Body of pancreas (tissue), 4 donors: ENCODE measurements around the gene CHCHD5. TPM values are rescaled to one million over a fixed set of nuclear protein-coding genes. Genes with fewer than 3 reads are reported as not detected.
"Not testable (repeated sequence)": the region's sequence is repeated elsewhere in the genome, so short reads cannot be mapped to it uniquely, and the experiment has no call there.

Experiments used
- ATAC-seq: fragments of 150-250 bp; one replicate; pipeline ENCODE4 v1.9.1; 2016
- DNase-seq, 4 donors: peaks; one replicate each; pipeline ENCODE4 v3.0.0-alpha.2; 2019
- H3K27ac ChIP-seq, 4 donors: fragments of 200-600 bp; sonication (generic); 1 replicate in 3 of 4; 2 replicates in 1 of 4; pipeline versions ENCODE4 v1.5.1 to v1.6.1; 2016 to 2019; ENCODE audit warnings: mild to moderate bottlenecking in 1 of 4, mixed read lengths in 1 of 4, moderate library complexity in 1 of 4
- H3K27me3 ChIP-seq, 2 donors: fragments of 200-600 bp; sonication (generic); one replicate each; pipeline ENCODE4 v1.6.0; 2016; ENCODE audit warnings: mild to moderate bottlenecking in 1 of 2
- H3K36me3 ChIP-seq, 2 donors: fragments of 200-600 bp; sonication (generic); replicated peaks in 1 of 2; 2 replicates each; pipeline ENCODE4 v1.5.1; 2016; ENCODE audit warnings: low read depth in 2 of 2; ENCODE audit not compliant: insufficient read depth in 1 of 2
- H3K4me1 ChIP-seq: fragments of 200-600 bp; sonication (generic); one replicate; pipeline ENCODE4 v1.6.0; 2016
- H3K4me3 ChIP-seq, 2 donors: fragments of 200-600 bp; sonication (generic); 1 replicate in 1 of 2; 2 replicates in 1 of 2; pipeline ENCODE4 v1.5.1; 2016 to 2019
- H3K9me3 ChIP-seq, 3 donors: fragments of 200-600 bp; sonication (generic); 1 replicate in 2 of 3; 2 replicates in 1 of 3; pipeline ENCODE4 v1.5.1; 2016
- POLR2A ChIP-seq, 3 donors: fragments of 450-650 bp; IDR thresholded peaks; one replicate each; pipeline ENCODE4 v1.6.1; 2016; ENCODE audit warnings: antibody characterized with exemption in 3 of 3, mild to moderate bottlenecking in 2 of 3
- WGBS, 2 donors: methylation state at CpG; one replicate each; pipeline ENCODE4 v1.1.5; 2017; 5-methylcytosine and 5-hydroxymethylcytosine counted together
- intact Hi-C: fragments of 100-400 bp; cut with DNase I; formaldehyde crosslinking; loops from one replicate; pipeline ENCODE4 v1.15.1; 2023
- total RNA-seq, 2 donors: library from RNA; depleted of rRNA; stranded (reverse); fragments of >200 nt; gene quantifications; one replicate each; pipeline ENCODE4 v1.1.0, GENCODE V29; 2016
- TF ChIP-seq, protein P1 (sequence below), 7 experiments: fragments of 450-650 bp in 4 of 7; fragments of 200-600 bp in 3 of 7; sonication (generic) in 3 of 7; IDR thresholded peaks; one replicate each; pipeline ENCODE4 v1.5.1; 2016 to 2019; ENCODE audit warnings: antibody characterized with exemption in 7 of 7

Gene CHCHD5
- total RNA-seq, 2 donors from 2014 or later: 16.8 to 23.6 TPM

DNA sequence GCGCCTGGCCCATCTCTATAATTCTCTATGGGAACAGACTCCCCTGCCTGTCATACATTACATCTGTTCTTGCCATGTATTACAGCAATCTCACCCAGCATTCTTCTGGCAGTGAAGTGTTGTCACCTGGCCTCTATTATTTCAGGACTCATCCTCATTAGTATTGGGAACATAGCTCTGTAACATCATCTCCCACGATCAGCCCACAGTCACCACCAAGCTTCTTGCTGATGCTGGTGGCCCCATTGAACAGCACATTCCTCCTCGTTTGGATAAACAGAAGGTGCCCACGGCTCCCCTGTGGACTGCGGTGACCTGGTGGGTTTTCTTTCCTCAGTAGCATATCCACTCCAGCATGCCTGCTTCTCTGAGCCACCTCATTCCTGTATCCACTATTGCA lies 21.5 kb downstream of the CHCHD5 start:
- Histone ChIP-seq H3K27me3 (no peaks in the 10 kb centered on the region), H3K27ac (no peak overlapping the region), H3K4me3 (no peak overlapping the region), H3K36me3 (no peaks in the 10 kb centered on the region), H3K4me1 (peaks cover 8% of the 10 kb centered on the region), H3K9me3 (no peaks in the 10 kb centered on the region)
- 80 to 96% methylated on average over 5 of the region's 5 CpGs for WGBS, 2 donors
- DNase-seq (no peak), ATAC-seq (no peak)
- intact Hi-C loops: no loop called here
- TF ChIP-seq, protein P1, sequence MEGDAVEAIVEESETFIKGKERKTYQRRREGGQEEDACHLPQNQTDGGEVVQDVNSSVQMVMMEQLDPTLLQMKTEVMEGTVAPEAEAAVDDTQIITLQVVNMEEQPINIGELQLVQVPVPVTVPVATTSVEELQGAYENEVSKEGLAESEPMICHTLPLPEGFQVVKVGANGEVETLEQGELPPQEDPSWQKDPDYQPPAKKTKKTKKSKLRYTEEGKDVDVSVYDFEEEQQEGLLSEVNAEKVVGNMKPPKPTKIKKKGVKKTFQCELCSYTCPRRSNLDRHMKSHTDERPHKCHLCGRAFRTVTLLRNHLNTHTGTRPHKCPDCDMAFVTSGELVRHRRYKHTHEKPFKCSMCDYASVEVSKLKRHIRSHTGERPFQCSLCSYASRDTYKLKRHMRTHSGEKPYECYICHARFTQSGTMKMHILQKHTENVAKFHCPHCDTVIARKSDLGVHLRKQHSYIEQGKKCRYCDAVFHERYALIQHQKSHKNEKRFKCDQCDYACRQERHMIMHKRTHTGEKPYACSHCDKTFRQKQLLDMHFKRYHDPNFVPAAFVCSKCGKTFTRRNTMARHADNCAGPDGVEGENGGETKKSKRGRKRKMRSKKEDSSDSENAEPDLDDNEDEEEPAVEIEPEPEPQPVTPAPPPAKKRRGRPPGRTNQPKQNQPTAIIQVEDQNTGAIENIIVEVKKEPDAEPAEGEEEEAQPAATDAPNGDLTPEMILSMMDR (IDR thresholded peaks at IDR 0.05): no peak
- no peak for TF ChIP-seq POLR2A (IDR thresholded peaks at IDR 0.05)

DNA sequence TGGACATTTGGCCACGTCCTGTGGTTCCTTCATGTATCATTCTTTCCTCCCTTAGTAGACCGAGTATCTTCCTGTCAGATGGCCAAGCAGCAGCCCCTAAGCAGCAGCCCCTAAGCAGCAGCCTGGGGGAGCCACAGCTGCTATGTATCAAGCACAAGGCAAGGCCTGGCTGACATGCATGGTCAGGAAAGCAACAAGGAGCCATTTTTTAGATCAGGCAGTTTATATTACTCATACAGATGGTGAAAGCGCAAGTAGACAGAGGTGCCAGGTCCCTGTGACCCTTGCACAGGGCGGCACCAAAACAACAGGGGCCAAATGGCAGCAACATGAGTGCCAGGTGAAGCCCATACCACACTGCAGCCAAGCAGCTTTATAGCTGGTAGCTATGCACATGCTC lies 22.1 kb downstream of the CHCHD5 start:
- Histone ChIP-seq H3K9me3 (no peaks in the 10 kb centered on the region), H3K27me3 (no peaks in the 10 kb centered on the region), H3K4me1 (peaks cover 8% of the 10 kb centered on the region), H3K4me3 (no peak overlapping the region), H3K27ac (no peak overlapping the region), H3K36me3 (no peaks in the 10 kb centered on the region)
- intact Hi-C loops: no loop called here
- no peak for TF ChIP-seq POLR2A (IDR thresholded peaks at IDR 0.05)
- TF ChIP-seq, protein P1 (IDR thresholded peaks at IDR 0.05): no peak
- 74 to 92% methylated on average over 4 of the region's 4 CpGs for WGBS, 2 donors
- ATAC-seq: no peak
- no peak for DNase-seq

DNA sequence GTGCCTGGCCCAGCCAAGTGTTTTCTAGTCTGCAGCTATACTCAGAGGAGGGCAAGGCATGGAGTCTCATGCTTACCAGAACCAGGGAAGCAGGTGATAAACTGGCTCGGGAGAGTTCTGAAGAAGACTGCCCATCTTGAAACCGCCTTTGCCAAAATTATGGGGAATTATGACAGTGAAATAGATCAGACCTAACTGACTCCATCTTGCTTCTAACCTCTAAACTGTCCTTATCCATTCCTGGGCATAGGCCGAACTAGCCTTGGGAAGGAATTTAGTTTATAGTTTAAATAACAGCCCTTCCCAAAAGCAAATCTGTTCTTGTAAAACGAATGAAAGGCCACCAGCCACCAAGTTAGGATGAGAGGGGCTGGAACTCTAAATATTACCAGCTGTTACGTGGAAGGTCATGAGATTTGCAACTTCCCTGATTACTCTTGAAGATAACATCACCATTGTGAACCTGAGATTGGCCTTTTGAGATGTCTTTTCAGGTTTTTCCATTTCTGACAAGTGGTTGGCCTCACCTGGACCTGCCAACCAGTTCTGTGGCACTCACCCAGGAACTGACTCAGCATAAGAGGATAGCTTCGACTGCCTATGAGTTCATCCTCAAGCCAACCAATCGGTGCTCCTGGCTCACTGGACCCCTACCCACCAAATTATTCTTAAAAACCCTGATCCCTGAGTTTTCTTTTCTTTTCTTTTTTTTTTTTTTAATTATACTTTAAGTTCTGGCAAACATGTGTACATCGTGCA lies 23.4 kb downstream of the CHCHD5 start:
- Histone ChIP-seq H3K27ac (no peak overlapping the region), H3K27me3 (no peaks in the 10 kb centered on the region), H3K36me3 (no peaks in the 10 kb centered on the region), H3K4me3 (no peak overlapping the region), H3K9me3 (no peaks in the 10 kb centered on the region), H3K4me1 (peaks cover 6% of the 10 kb centered on the region)
- WGBS, 2 donors: 62 to 67% methylated on average over 8 of the region's 8 CpGs
- DNase-seq (peak; percentile 61 to 70 (median 64)), ATAC-seq (peak; percentile 64)
- TF ChIP-seq, protein P1 (IDR thresholded peaks at IDR 0.05): no peak
- no peak for TF ChIP-seq POLR2A (IDR thresholded peaks at IDR 0.05)
- intact Hi-C loops: no loop called here

- H3K27me3 ChIP-seq, H3K4me3 ChIP-seq, H3K9me3 ChIP-seq, H3K36me3 ChIP-seq, intact Hi-C loops, H3K4me1 ChIP-seq, H3K27ac ChIP-seq, DNase-seq, ATAC-seq: not testable (repeated sequence)
- 99 to 100% methylated on average over 4 of the region's 4 CpGs for WGBS, 2 donors
These were observed 24.9 kb downstream of the CHCHD5 start for GRCh38 chr2:112609320-112609719.

GRCh38 chr2:112612283-112612682 lies 27.9 kb downstream of the CHCHD5 start:
- H3K36me3 ChIP-seq, ATAC-seq, H3K4me3 ChIP-seq, DNase-seq, H3K4me1 ChIP-seq, H3K9me3 ChIP-seq, H3K27me3 ChIP-seq, intact Hi-C loops, H3K27ac ChIP-seq: not testable (repeated sequence)
- 27 to 50% methylated on average over 1 of the region's 1 CpG for WGBS, 2 donors
